H1 (cell line): ENCODE results near the gene PIAS4. TPM values are rescaled to one million over a fixed set of nuclear protein-coding genes. Genes with fewer than 3 reads are reported as not detected.

Experiments
- CTCF ChIA-PET: fragments of 300-600 bp; sonication (Branson Sonifier 250); formaldehyde crosslinking; loops from one replicate; lab custom pipeline; 2021; ENCODE audit not compliant: partially characterized antibody; lab: Charles Lee
- POLR2A ChIA-PET: fragments of 300-600 bp; sonication (Branson Sonifier 250); formaldehyde crosslinking; loops from one replicate; lab custom pipeline; 2021; ENCODE audit warnings: inconsistent platforms; ENCODE audit not compliant: partially characterized antibody; lab: Charles Lee
- DNase-seq, 2 experiments: peaks; one replicate each; pipeline versions ENCODE4 v3.0.0 to v3.0.0-alpha.2; 2010 to 2022; ENCODE audit warnings: low spot score in 2 of 2, low read depth in 1 of 2, mixed read lengths in 1 of 2
- FAIRE-seq: peaks from 2 replicates; lab custom pipeline; 2011; peaks lifted over from hg19 to GRCh38; lab: Jason Lieb, UNC
- H2AFZ ChIP-seq: 2 replicates; pipeline ENCODE4 v1.8.1; 2012; ENCODE audit warnings: low read length, inconsistent platforms
- H2AK5ac ChIP-seq: 2 replicates; pipeline ENCODE4 v1.6.1; 2013; ENCODE audit warnings: low read depth, low read length
- H2BK120ac ChIP-seq: replicated peaks from 2 replicates; pipeline ENCODE3; 2013; ENCODE audit warnings: low read depth, low read length, inconsistent platforms
- H2BK12ac ChIP-seq: 2 replicates; pipeline ENCODE4 v1.6.1; 2013; ENCODE audit warnings: low read depth, low read length
- H2BK15ac ChIP-seq: 2 replicates; pipeline ENCODE4 v1.6.1; 2013; ENCODE audit warnings: low read length
- H2BK20ac ChIP-seq: 2 replicates; pipeline ENCODE4 v1.6.1; 2013; ENCODE audit warnings: low read length
- H2BK5ac ChIP-seq: 2 replicates; pipeline ENCODE4 v1.6.1; 2013; ENCODE audit warnings: low read depth, low read length
- H3K14ac ChIP-seq: 2 replicates; pipeline ENCODE4 v1.6.1; 2013; ENCODE audit warnings: inconsistent platforms; ENCODE audit not compliant: insufficient read length
- H3K18ac ChIP-seq: 2 replicates; pipeline ENCODE4 v1.6.1; 2013; ENCODE audit warnings: low read length; ENCODE audit errors: extremely low read depth
- H3K23ac ChIP-seq: 2 replicates; pipeline ENCODE4 v1.6.1; 2013; ENCODE audit warnings: inconsistent platforms; ENCODE audit not compliant: insufficient read length
- H3K23me2 ChIP-seq: 2 replicates; pipeline ENCODE4 v1.6.1; 2013; ENCODE audit warnings: low read depth, low read length
- H3K27ac ChIP-seq: 2 replicates; pipeline ENCODE4 v1.6.1; 2011; ENCODE audit warnings: low read depth, low read length, inconsistent platforms
- H3K27me3 ChIP-seq, 4 experiments: replicated peaks in 1 of 4; 1 replicate in 1 of 4; 2 replicates in 3 of 4; pipeline versions ENCODE4 v1.6.1 to v1.8.1; 2011 to 2013; ENCODE audit warnings: low read length in 3 of 4, mild to moderate bottlenecking in 3 of 4, inconsistent platforms in 2 of 4, mixed read lengths in 2 of 4, moderate library complexity in 1 of 4; ENCODE audit not compliant: control insufficient read depth in 3 of 4, insufficient read depth in 3 of 4; ENCODE audit errors: extremely low read depth in 1 of 4
- H3K36me3 ChIP-seq, 4 experiments: 2 replicates each; pipeline versions ENCODE4 v1.6.1 to v1.8.1; 2011 to 2013; ENCODE audit warnings: mild to moderate bottlenecking in 4 of 4, low read length in 3 of 4, moderate library complexity in 2 of 4, control low read depth in 1 of 4, inconsistent platforms in 1 of 4; ENCODE audit not compliant: insufficient read depth in 4 of 4, control insufficient read depth in 2 of 4
- H3K4ac ChIP-seq: replicated peaks from 2 replicates; pipeline ENCODE3; 2013; ENCODE audit warnings: low read length, low read depth, mixed read lengths, inconsistent platforms; ENCODE audit not compliant: insufficient read length
- H3K4me1 ChIP-seq, 4 experiments: replicated peaks in 1 of 4; 1 replicate in 1 of 4; 2 replicates in 3 of 4; pipeline versions ENCODE4 v1.6.1 to v1.8.1; 2011 to 2013; ENCODE audit warnings: low read length in 3 of 4, inconsistent platforms in 2 of 4, mixed read lengths in 1 of 4; ENCODE audit not compliant: insufficient read depth in 4 of 4, control insufficient read depth in 3 of 4
- H3K4me2 ChIP-seq, 2 experiments: 2 replicates each; pipeline versions ENCODE4 v1.6.1 to v1.8.1; 2011 to 2013; ENCODE audit warnings: low read depth in 2 of 2, low read length in 2 of 2, control low read depth in 1 of 2, inconsistent platforms in 1 of 2, mild to moderate bottlenecking in 1 of 2; ENCODE audit not compliant: insufficient read depth in 1 of 2
- H3K4me3 ChIP-seq, 4 experiments: fragments of 200-600, 300-600 bp in 1 of 4; sonication (generic), shearing (Covaris generic), sonication (Bioruptor Twin) in 1 of 4; 2 replicates each; pipeline versions ENCODE4 v1.5.1 to v1.8.1; 2011 to 2016; ENCODE audit warnings: low read length in 4 of 4, low read depth in 3 of 4, control low read depth in 2 of 4, inconsistent platforms in 2 of 4, mild to moderate bottlenecking in 2 of 4, mixed read lengths in 1 of 4, moderate library complexity in 1 of 4; ENCODE audit not compliant: insufficient read depth in 2 of 4; ENCODE audit errors: extremely low read depth in 1 of 4
- H3K56ac ChIP-seq: replicated peaks from 2 replicates; pipeline ENCODE3; 2013; ENCODE audit warnings: low read depth, mild to moderate bottlenecking, mixed read lengths, low read length, inconsistent platforms; ENCODE audit not compliant: insufficient read length
- H3K79me1 ChIP-seq: 2 replicates; pipeline ENCODE4 v1.6.1; 2013; ENCODE audit warnings: low read depth, low read length, control low read depth
- H3K79me2 ChIP-seq, 2 experiments: 2 replicates each; pipeline versions ENCODE4 v1.6.1 to v1.8.1; 2012 to 2013; ENCODE audit warnings: low read length in 2 of 2, mild to moderate bottlenecking in 2 of 2, inconsistent platforms in 1 of 2; ENCODE audit not compliant: insufficient read depth in 2 of 2, control insufficient read depth in 1 of 2
- H3K9ac ChIP-seq, 4 experiments: replicated peaks in 1 of 4; 1 replicate in 1 of 4; 2 replicates in 3 of 4; pipeline versions ENCODE4 v1.6.1 to v1.8.1; 2011 to 2013; ENCODE audit warnings: low read depth in 3 of 4, low read length in 3 of 4, control low read depth in 2 of 4, mild to moderate bottlenecking in 2 of 4, moderate library complexity in 2 of 4, inconsistent platforms in 1 of 4; ENCODE audit errors: extremely low read depth in 1 of 4
- H3K9me3 ChIP-seq, 2 experiments: 2 replicates each; pipeline versions ENCODE4 v1.6.1 to v1.8.1; 2012 to 2013; ENCODE audit warnings: mild to moderate bottlenecking in 2 of 2, moderate library complexity in 2 of 2, control low read depth in 1 of 2, inconsistent platforms in 1 of 2, low read depth in 1 of 2, low read length in 1 of 2, mixed read lengths in 1 of 2; ENCODE audit not compliant: insufficient read depth in 2 of 2
- H4K20me1 ChIP-seq, 2 experiments: replicated peaks in 1 of 2; 2 replicates each; pipeline versions ENCODE3 to v1.8.1; 2011 to 2013; ENCODE audit warnings: inconsistent platforms in 2 of 2, low read length in 2 of 2, mild to moderate bottlenecking in 1 of 2; ENCODE audit not compliant: insufficient read depth in 2 of 2, control insufficient read depth in 1 of 2
- H4K5ac ChIP-seq: 2 replicates; pipeline ENCODE4 v1.6.1; 2013; ENCODE audit warnings: low read length, low read depth, mixed read lengths, inconsistent platforms; ENCODE audit not compliant: insufficient read length
- H4K8ac ChIP-seq: 2 replicates; pipeline ENCODE4 v1.8.0; 2013; ENCODE audit warnings: mild to moderate bottlenecking, moderate library complexity, low read length, inconsistent platforms; ENCODE audit not compliant: insufficient read depth; ENCODE audit errors: extremely low read depth
- H4K91ac ChIP-seq: replicated peaks from 2 replicates; pipeline ENCODE3; 2013; ENCODE audit warnings: low read length, mixed read lengths, inconsistent platforms; ENCODE audit not compliant: insufficient read length
- E2F6 ChIP-seq: IDR thresholded peaks from 2 replicates; pipeline ENCODE4 v1.6.1; 2012; ENCODE audit warnings: inconsistent platforms
- POLR2AphosphoS5 ChIP-seq: IDR thresholded peaks from 2 replicates; pipeline ENCODE4 v1.6.1; 2011; ENCODE audit warnings: low read depth, low read length
- WGBS, 2 experiments: shearing (Covaris generic) in 1 of 2; methylation state at CpG; one replicate each; pipeline versions ENCODE4 v1.1.6 to v1.1.7; 2013 to 2015; ENCODE audit warnings: low lambda C conversion rate in 2 of 2, mixed read lengths in 2 of 2, inconsistent platforms in 1 of 2, low coverage in 1 of 2, missing lambda C conversion rate in 1 of 2; ENCODE audit not compliant: insufficient replicate concordance in 2 of 2, insufficient coverage in 1 of 2, insufficient read length in 1 of 2; ENCODE audit errors: extremely low coverage in 1 of 2, missing lambda C conversion rate in 1 of 2; 5-methylcytosine and 5-hydroxymethylcytosine counted together
- polyA plus RNA-seq, 7 experiments: library from polyadenylated mRNA; depleted of rRNA in 3 of 7; stranded (reverse) in 5 of 7; unstranded in 2 of 7; fragments of >200 nt in 5 of 7; fragments of 200-250 nt in 2 of 7; gene quantifications; 1 replicate in 5 of 7; 2 replicates in 1 of 7; 4 replicates in 1 of 7; pipeline versions ENCODE4 v1.2.1 to v1.2.3, GENCODE V29; 2011 to 2013; ENCODE audit warnings: missing spikeins in 2 of 7, mixed read lengths in 2 of 7
- total RNA-seq: library from RNA; stranded (reverse); fragmentation: NEBNext Ultra II Directional; extraction: Animal tissue kit (Norgen Biotek cat#: 25700); gene quantifications from 2 replicates; pipeline ENCODE4 v1.2.1, GENCODE V29; 2021

Gene PIAS4
- total and polyA plus RNA-seq, 2 of the 8 experiments (the other 6 are each of a cell fraction or from before 2014, with no cell fraction given) = 30.2 to 51.4 TPM

- Histone ChIP-seq H3K23me2 (no peaks in the 10 kb centered on the region), H2AK5ac (no peak overlapping the region), H3K4me2 (no peak overlapping the region), H3K23ac (no peak overlapping the region), H2BK20ac (no peak overlapping the region), H2BK12ac (no peak overlapping the region), H2BK15ac (no peak overlapping the region), H3K4me3 (no peak overlapping the region), H3K9me3 (no peaks in the 10 kb centered on the region), H3K56ac (no peak overlapping the region), H4K91ac (no peak overlapping the region), H2BK120ac (no peak overlapping the region), H3K4ac (no peak overlapping the region), H3K79me1 (no peaks in the 10 kb centered on the region), H3K27ac (no peak overlapping the region), H4K8ac (no peak overlapping the region), H4K20me1 (peaks cover 0 to 3% of the 10 kb centered on the region in 2 experiments), H4K5ac (no peak overlapping the region), H3K18ac (no peak overlapping the region), H3K4me1 (peaks cover 0 to 5% (median 0%) of the 10 kb centered on the region in 4 experiments; a peak in 2 of 7 replicates), H2BK5ac (no peak overlapping the region), H3K79me2 (no peaks in the 10 kb centered on the region), H3K14ac (no peak overlapping the region), H3K36me3 (peaks cover 0 to 16% (median 6%) of the 10 kb centered on the region in 4 experiments; a peak in 3 of 8 replicates), H2AFZ (no peak overlapping the region), H3K9ac (no peak overlapping the region), H3K27me3 (no peaks in the 10 kb centered on the region)
- POLR2A ChIA-PET = interaction anchor here (0.6 to 2.0 kb wide), 7 partner anchors 11 to 117 kb away, joined by 3 to 8 read pairs (median 3); partner anchors contain the start of gene DAPK3
- CTCF ChIA-PET = no interaction called here
- FAIRE-seq (no peak), DNase-seq (no peak)
- TF ChIP-seq POLR2AphosphoS5 = peak; percentile 44; the same call in 1 of the 2 replicates
- TF ChIP-seq E2F6 = no peak
- 90% methylated on average over 31 of the region's 31 CpGs; no CpG with 5 or more reads in 1 of the 2 experiments for WGBS, 2 experiments
Measured at GRCh38 chr19:4087787-4088679, 80.5 kb downstream of the PIAS4 start.
